Keratinocyte (primary cell): ENCODE measurements around the gene NLRP7.

Source experiments
- EZH2 ChIP-seq: IDR thresholded peaks from one replicate; pipeline ENCODE4 v1.6.1; 2012; ENCODE audit warnings: inconsistent platforms, mild to moderate bottlenecking, low read length, moderate library complexity
- TF ChIP-seq, protein P1 (sequence below), 3 experiments: IDR thresholded peaks in 1 of 3; conservative IDR thresholded peaks in 1 of 3; optimal IDR thresholded peaks in 1 of 3; 2 replicates in 2 of 3; 3 replicates in 1 of 3; pipeline versions ENCODE3 to v1.5.1; 2011; ENCODE audit warnings: low read length in 3 of 3, mild to moderate bottlenecking in 3 of 3, moderate library complexity in 2 of 3, control low read depth in 1 of 3, inconsistent platforms in 1 of 3; ENCODE audit not compliant: insufficient read depth in 2 of 3; ENCODE audit errors: extremely low read depth in 1 of 3

DNA sequence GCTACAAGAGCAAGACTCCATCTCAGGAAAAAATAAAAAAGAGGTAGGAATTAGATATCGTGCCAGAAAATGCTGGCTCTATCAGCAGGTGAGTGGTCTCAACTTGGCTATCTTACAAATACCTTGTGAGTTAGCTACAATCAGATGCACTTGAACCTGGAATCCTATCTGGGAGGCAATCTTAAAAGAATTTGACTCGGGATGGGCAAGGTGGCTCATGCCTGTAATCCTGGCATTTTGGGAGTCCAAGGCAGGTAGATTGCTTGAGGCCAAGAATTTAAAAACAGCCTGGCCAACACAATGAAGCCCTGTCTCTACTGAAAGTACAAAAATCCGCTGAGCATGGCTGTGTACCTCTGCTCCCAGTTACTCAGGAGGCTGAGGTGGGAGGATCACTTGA, 48.2 kb upstream of the NLRP7 start:
- no peak for TF ChIP-seq EZH2
- TF ChIP-seq, protein P1, sequence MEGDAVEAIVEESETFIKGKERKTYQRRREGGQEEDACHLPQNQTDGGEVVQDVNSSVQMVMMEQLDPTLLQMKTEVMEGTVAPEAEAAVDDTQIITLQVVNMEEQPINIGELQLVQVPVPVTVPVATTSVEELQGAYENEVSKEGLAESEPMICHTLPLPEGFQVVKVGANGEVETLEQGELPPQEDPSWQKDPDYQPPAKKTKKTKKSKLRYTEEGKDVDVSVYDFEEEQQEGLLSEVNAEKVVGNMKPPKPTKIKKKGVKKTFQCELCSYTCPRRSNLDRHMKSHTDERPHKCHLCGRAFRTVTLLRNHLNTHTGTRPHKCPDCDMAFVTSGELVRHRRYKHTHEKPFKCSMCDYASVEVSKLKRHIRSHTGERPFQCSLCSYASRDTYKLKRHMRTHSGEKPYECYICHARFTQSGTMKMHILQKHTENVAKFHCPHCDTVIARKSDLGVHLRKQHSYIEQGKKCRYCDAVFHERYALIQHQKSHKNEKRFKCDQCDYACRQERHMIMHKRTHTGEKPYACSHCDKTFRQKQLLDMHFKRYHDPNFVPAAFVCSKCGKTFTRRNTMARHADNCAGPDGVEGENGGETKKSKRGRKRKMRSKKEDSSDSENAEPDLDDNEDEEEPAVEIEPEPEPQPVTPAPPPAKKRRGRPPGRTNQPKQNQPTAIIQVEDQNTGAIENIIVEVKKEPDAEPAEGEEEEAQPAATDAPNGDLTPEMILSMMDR (optimal IDR thresholded peaks at IDR 0.05 in 1 of 3, IDR thresholded peaks at IDR 0.05 in 1 of 3, conservative IDR thresholded peaks at IDR 0.05 in 1 of 3; ENCODE audit: extremely low read depth in 1 of 3, insufficient read depth in 2 of 3, low read length in 3 of 3), result no peak
